Measurements from ENCODE around the gene SPTB.

Gene SPTB

GRCh38 chr14:64789696-64790095 lies 90.0 kb downstream of the SPTB start:
- no peak for DNase-seq (ENCODE audit: low spot score)

- no peak for DNase-seq (ENCODE audit: low spot score)
These were observed 91.0 kb downstream of the SPTB start for GRCh38 chr14:64788706-64789105.

- no peak for DNase-seq (ENCODE audit: low spot score)
These were observed 92.1 kb downstream of the SPTB start for GRCh38 chr14:64787619-64788018.

- DNase-seq (ENCODE audit: low spot score), result no peak
These were observed 93.2 kb downstream of the SPTB start for GRCh38 chr14:64786296-64787149.

GRCh38 chr14:64784006-64784405 lies 95.7 kb downstream of the SPTB start:
- DNase-seq (ENCODE audit: low spot score), result no peak

- DNase-seq (ENCODE audit: low spot score), result no peak
These were observed 97.5 kb downstream of the SPTB start for GRCh38 chr14:64782196-64782595.

- peak; percentile 80 for DNase-seq (ENCODE audit: low spot score)
These were observed 100.2 kb downstream of the SPTB start for GRCh38 chr14:64779472-64779871.

GRCh38 chr14:64778104-64778754 lies 101.5 kb downstream of the SPTB start:
- DNase-seq (ENCODE audit: low spot score), result no peak

- no peak for DNase-seq (ENCODE audit: low spot score)
These were observed 102.2 kb downstream of the SPTB start for GRCh38 chr14:64777461-64777860.

- peak; percentile 48 for DNase-seq (ENCODE audit: low spot score)
These were observed 104.5 kb downstream of the SPTB start for GRCh38 chr14:64775081-64775777.

GRCh38 chr14:64774272-64774671 lies 105.4 kb downstream of the SPTB start:
- peak; percentile 37 for DNase-seq (ENCODE audit: low spot score)

GRCh38 chr14:64773577-64773976 lies 106.1 kb downstream of the SPTB start:
- no peak for DNase-seq (ENCODE audit: low spot score)

GRCh38 chr14:64773046-64773445 lies 106.7 kb downstream of the SPTB start:
- no peak for DNase-seq (ENCODE audit: low spot score)

GRCh38 chr14:64772397-64772950 lies 107.2 kb downstream of the SPTB start:
- DNase-seq (ENCODE audit: low spot score), result no peak

- DNase-seq (ENCODE audit: low spot score), result no peak
These were observed 108.5 kb downstream of the SPTB start for GRCh38 chr14:64771161-64771560.

- no peak for DNase-seq (ENCODE audit: low spot score)
These were observed 109.0 kb downstream of the SPTB start for GRCh38 chr14:64770751-64771150.

GRCh38 chr14:64769096-64770020 lies 110.3 kb downstream of the SPTB start:
- DNase-seq (ENCODE audit: low spot score), result no peak

- DNase-seq (ENCODE audit: low spot score), result peak; percentile 43
These were observed 111.2 kb downstream of the SPTB start for GRCh38 chr14:64768401-64769095.

GRCh38 chr14:64767215-64767964 lies 112.3 kb downstream of the SPTB start:
- no peak for DNase-seq (ENCODE audit: low spot score)
